IPS-18a (cell line): ENCODE data around the gene ADCY2.
A peak's percentile ranks its signal among the peaks of the same experiment; 100 is the strongest.

Experiments
- H3K27ac ChIP-seq: one replicate; pipeline ENCODE4 v1.5.1; 2013; ENCODE audit warnings: low read length
- H3K27me3 ChIP-seq: one replicate; pipeline ENCODE4 v1.6.1; 2013; ENCODE audit warnings: mild to moderate bottlenecking, low read length; ENCODE audit not compliant: control insufficient read depth, insufficient read depth
- H3K36me3 ChIP-seq: one replicate; pipeline ENCODE4 v1.6.1; 2013; ENCODE audit warnings: low read depth, low read length; ENCODE audit not compliant: control insufficient read depth
- H3K4me1 ChIP-seq: one replicate; pipeline ENCODE4 v1.6.1; 2013; ENCODE audit warnings: low read depth, low read length; ENCODE audit not compliant: control insufficient read depth
- H3K4me3 ChIP-seq: one replicate; pipeline ENCODE4 v1.5.1; 2013; ENCODE audit warnings: low read length
- H3K9ac ChIP-seq: one replicate; pipeline ENCODE4 v1.6.1; 2013; ENCODE audit warnings: mild to moderate bottlenecking, low read length, moderate library complexity
- H3K9me3 ChIP-seq: one replicate; pipeline ENCODE4 v1.6.1; 2013; ENCODE audit warnings: low read depth, low read length; ENCODE audit not compliant: control insufficient read depth

The ADCY2 gene

GRCh38 chr5:7395947-7396712 is at the start of gene ADCY2:
Gene ADCY2, plus strand, starts transcription at chr5:7396138. Its CDS starts 159 bp downstream, at chr5:7396297.
- Histone ChIP-seq H3K4me3 (peak within 1 kb of the TSS; percentile 69), H3K9me3 (no peaks in the 10 kb centered on the region), H3K4me1 (peaks cover 49% of the 10 kb centered on the region), H3K36me3 (no peaks in the 10 kb centered on the region), H3K27ac (no peak within 1 kb of the TSS), H3K27me3 (no peaks in the 10 kb centered on the region), H3K9ac (peak within 1 kb of the TSS; percentile 54)

- no peaks in the 10 kb centered on the region for H3K9me3 ChIP-seq
- H3K27ac ChIP-seq = no peak overlapping the region
- H3K27me3 ChIP-seq = no peaks in the 10 kb centered on the region
- H3K4me1 ChIP-seq = peaks cover 25% of the 10 kb centered on the region
- H3K36me3 ChIP-seq = no peaks in the 10 kb centered on the region
- H3K4me3 ChIP-seq = no peak overlapping the region
- no peak overlapping the region for H3K9ac ChIP-seq
Observed at GRCh38 chr5:7347377-7347776, 48.6 kb upstream of the ADCY2 start.

- Histone ChIP-seq H3K4me3 (no peak overlapping the region), H3K9ac (no peak overlapping the region), H3K27me3 (no peaks in the 10 kb centered on the region), H3K36me3 (no peaks in the 10 kb centered on the region), H3K9me3 (no peaks in the 10 kb centered on the region), H3K27ac (no peak overlapping the region), H3K4me1 (peaks cover 25% of the 10 kb centered on the region)
Observed at GRCh38 chr5:7348168-7348854, 47.6 kb upstream of the ADCY2 start.

GRCh38 chr5:7361593-7361992 is 34.3 kb upstream of the ADCY2 start:
- Histone ChIP-seq H3K9me3 (peaks cover 3% of the 10 kb centered on the region), H3K4me3 (no peak overlapping the region), H3K36me3 (no peaks in the 10 kb centered on the region), H3K27me3 (no peaks in the 10 kb centered on the region), H3K4me1 (peaks cover 32% of the 10 kb centered on the region), H3K9ac (no peak overlapping the region), H3K27ac (no peak overlapping the region)

GRCh38 chr5:7363067-7363677 is 32.8 kb upstream of the ADCY2 start:
- H3K9ac ChIP-seq = no peak overlapping the region
- no peak overlapping the region for H3K4me3 ChIP-seq
- H3K4me1 ChIP-seq = peaks cover 32% of the 10 kb centered on the region
- no peaks in the 10 kb centered on the region for H3K27me3 ChIP-seq
- H3K36me3 ChIP-seq = no peaks in the 10 kb centered on the region
- no peaks in the 10 kb centered on the region for H3K9me3 ChIP-seq
- no peak overlapping the region for H3K27ac ChIP-seq

DNA sequence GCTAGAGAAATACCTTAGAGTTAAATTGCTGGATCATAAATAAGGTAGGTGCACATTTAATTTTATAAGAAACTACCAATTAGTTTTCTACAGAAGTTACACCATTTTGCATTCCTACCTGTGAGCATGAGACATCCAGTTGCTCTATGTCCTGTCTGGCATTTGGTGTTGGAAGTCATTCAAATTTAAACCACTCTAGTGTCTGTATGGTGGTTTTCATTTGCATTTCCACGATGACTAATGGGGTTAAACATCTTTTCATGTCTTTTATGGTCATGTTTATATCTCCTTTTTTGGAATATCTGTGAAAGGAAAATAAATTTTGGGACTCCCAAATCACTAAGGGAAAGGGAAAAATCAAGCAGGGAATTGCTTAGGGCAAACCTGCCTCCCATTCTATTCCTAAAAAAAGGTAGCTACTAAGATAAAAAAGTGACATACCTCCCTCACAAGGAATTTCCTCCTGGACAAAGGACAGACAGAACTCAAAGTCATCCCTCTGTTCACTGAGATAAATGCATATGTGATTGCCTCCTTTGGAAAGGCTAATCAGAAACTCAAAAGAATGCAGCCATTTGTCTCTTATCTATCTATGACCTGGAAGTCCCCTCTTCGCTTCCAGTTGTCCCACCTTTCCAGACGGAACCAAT is 31.6 kb upstream of the ADCY2 start:
- Histone ChIP-seq H3K27ac (no peak overlapping the region), H3K4me3 (no peak overlapping the region), H3K36me3 (no peaks in the 10 kb centered on the region), H3K9me3 (no peaks in the 10 kb centered on the region), H3K9ac (no peak overlapping the region), H3K4me1 (peaks cover 32% of the 10 kb centered on the region), H3K27me3 (no peaks in the 10 kb centered on the region)

- Histone ChIP-seq H3K9ac (no peak overlapping the region), H3K9me3 (no peaks in the 10 kb centered on the region), H3K27me3 (no peaks in the 10 kb centered on the region), H3K27ac (no peak overlapping the region), H3K4me1 (peaks cover 25% of the 10 kb centered on the region), H3K4me3 (no peak overlapping the region), H3K36me3 (no peaks in the 10 kb centered on the region)
Observed at GRCh38 chr5:7367780-7368179, 28.2 kb upstream of the ADCY2 start.

DNA sequence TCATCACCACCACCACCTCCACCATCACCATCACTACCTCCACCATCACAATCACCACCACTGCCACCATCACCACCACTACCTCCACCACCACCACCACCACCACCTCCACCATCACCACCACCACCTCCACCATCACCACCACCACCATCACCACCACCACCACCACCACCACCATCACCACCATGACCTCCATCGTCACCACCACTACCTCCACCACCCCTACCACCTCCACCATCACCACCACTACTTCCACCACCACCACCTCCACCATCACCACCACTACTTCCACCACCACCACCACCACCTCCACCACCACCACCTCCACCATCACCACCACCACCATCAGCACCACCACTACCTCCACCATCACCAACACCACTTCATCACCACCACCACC is 23.5 kb upstream of the ADCY2 start:
- no peaks in the 10 kb centered on the region for H3K27me3 ChIP-seq
- H3K4me3 ChIP-seq = no peak overlapping the region
- no peaks in the 10 kb centered on the region for H3K4me1 ChIP-seq
- H3K27ac ChIP-seq = no peak overlapping the region
- no peak overlapping the region for H3K9ac ChIP-seq
- H3K9me3 ChIP-seq = no peaks in the 10 kb centered on the region
- H3K36me3 ChIP-seq = no peaks in the 10 kb centered on the region

- no peaks in the 10 kb centered on the region for H3K4me1 ChIP-seq
- H3K9ac ChIP-seq = no peak overlapping the region
- H3K27ac ChIP-seq = no peak overlapping the region
- H3K9me3 ChIP-seq = no peaks in the 10 kb centered on the region
- H3K36me3 ChIP-seq = no peaks in the 10 kb centered on the region
- no peaks in the 10 kb centered on the region for H3K27me3 ChIP-seq
- H3K4me3 ChIP-seq = no peak overlapping the region
Observed at GRCh38 chr5:7374186-7374585, 21.8 kb upstream of the ADCY2 start.

GRCh38 chr5:7375457-7375856 is 20.5 kb upstream of the ADCY2 start:
- H3K36me3 ChIP-seq = no peaks in the 10 kb centered on the region
- no peaks in the 10 kb centered on the region for H3K27me3 ChIP-seq
- H3K4me3 ChIP-seq = no peak overlapping the region
- H3K4me1 ChIP-seq = no peaks in the 10 kb centered on the region
- no peak overlapping the region for H3K9ac ChIP-seq
- no peak overlapping the region for H3K27ac ChIP-seq
- no peaks in the 10 kb centered on the region for H3K9me3 ChIP-seq

DNA sequence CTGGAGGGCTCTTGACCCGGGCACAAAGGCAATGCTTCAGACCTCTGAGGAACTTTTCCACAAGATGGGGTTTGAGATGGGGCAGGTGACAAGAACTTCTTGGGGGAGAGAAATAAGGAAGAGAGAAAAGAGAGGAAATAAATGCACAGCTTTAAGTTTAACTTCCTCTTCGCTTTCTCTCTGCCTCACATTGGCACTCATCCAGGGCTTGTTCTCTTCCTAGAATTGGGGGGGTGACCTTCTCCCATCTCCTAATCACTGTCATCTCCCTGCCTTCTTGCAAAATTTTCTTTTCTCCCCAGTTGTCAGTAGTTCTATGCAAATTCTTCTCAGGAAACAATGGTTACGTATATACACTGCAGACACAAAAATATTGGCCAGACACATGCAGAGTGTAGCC is 19.1 kb upstream of the ADCY2 start:
- no peaks in the 10 kb centered on the region for H3K4me1 ChIP-seq
- H3K9me3 ChIP-seq = no peaks in the 10 kb centered on the region
- no peaks in the 10 kb centered on the region for H3K36me3 ChIP-seq
- no peak overlapping the region for H3K27ac ChIP-seq
- H3K9ac ChIP-seq = no peak overlapping the region
- no peak overlapping the region for H3K4me3 ChIP-seq
- no peaks in the 10 kb centered on the region for H3K27me3 ChIP-seq
